Measurements from ENCODE around the gene ANXA8L1.
A peak's percentile ranks its signal among the peaks of the same experiment; 100 is the strongest.
"Not testable (repeated sequence)": the region's sequence is repeated elsewhere in the genome, so short reads cannot be mapped to it uniquely, and the experiment has no call there.

ANXA8L1 gene

DNA sequence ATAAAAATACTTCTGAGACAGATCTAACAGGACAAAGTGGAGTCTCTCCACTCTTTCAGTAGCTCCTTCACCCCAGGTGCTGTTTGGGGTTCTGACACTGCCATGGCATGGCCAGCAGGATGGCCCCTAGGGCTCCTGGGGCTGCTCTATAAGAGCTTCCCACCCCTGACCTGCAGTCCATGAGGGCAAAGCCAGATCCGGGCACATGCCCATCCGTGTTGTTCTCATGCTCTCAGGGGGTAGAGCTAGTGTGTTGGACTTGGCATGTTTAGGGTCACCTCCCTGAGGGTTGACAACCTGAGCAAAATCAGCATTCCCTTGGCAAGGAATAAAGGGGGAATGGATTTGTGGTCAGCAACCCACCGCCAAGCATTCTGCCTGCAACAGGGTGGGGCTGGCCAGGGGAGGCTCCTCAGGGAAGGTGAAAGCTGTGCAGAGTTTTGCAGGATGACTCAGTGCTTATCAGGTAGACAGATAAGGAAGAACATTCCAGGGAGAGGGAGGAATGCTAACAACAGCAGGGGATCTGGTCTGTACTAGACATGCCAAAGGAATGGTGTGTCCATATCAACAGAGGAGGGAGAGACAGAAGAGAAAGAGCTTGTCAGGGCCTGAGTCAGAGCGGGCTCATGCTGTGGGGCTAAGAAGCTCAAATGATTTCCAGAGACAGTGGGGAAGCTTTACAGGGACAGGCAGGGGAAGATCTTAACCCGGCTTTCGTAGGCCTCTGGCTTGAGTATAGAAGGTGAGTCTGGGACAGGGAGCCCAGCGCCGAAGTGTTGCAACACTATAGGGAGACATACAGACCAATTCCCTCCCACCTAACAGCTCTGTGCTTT, 21.1 kb downstream of the ANXA8L1 start:
- H3K27ac ChIP-seq (ENCODE audit: low read length); H3K4me3 ChIP-seq (ENCODE audit: low read length); H3K9me3 ChIP-seq (ENCODE audit: control insufficient read depth, insufficient read depth, low read length); DNase-seq (ENCODE audit: low read depth, low spot score); H3K4me1 ChIP-seq (ENCODE audit: control insufficient read depth, insufficient read depth, low read length); H3K36me3 ChIP-seq (ENCODE audit: control insufficient read depth, insufficient read depth, low read length); H3K27me3 ChIP-seq (ENCODE audit: control insufficient read depth, insufficient read depth, low read length): not testable (repeated sequence)
- no CpG with 5 or more reads among the region's 8 CpGs for WGBS (ENCODE audit: insufficient coverage, insufficient read length)

- H3K27ac ChIP-seq (ENCODE audit: low read length); H3K4me1 ChIP-seq (ENCODE audit: control insufficient read depth, insufficient read depth, low read length); H3K4me3 ChIP-seq (ENCODE audit: low read length); H3K9me3 ChIP-seq (ENCODE audit: control insufficient read depth, insufficient read depth, low read length); DNase-seq (ENCODE audit: low read depth, low spot score); H3K36me3 ChIP-seq (ENCODE audit: control insufficient read depth, insufficient read depth, low read length); H3K27me3 ChIP-seq (ENCODE audit: control insufficient read depth, insufficient read depth, low read length): not testable (repeated sequence)
- no CpG with 5 or more reads among the region's 14 CpGs for WGBS (ENCODE audit: insufficient coverage, insufficient read length)
These were observed 22.2 kb downstream of the ANXA8L1 start for GRCh38 chr10:46397767-46398166.

- H3K27me3 ChIP-seq (ENCODE audit: control insufficient read depth, insufficient read depth, low read length); H3K27ac ChIP-seq (ENCODE audit: low read length); H3K9me3 ChIP-seq (ENCODE audit: control insufficient read depth, insufficient read depth, low read length); H3K36me3 ChIP-seq (ENCODE audit: control insufficient read depth, insufficient read depth, low read length); DNase-seq (ENCODE audit: low read depth, low spot score); H3K4me1 ChIP-seq (ENCODE audit: control insufficient read depth, insufficient read depth, low read length): not testable (repeated sequence)
- peak overlapping the region; percentile 28; the same call in 1 of the 2 replicates for H3K4me3 ChIP-seq (ENCODE audit: low read length)
- WGBS (ENCODE audit: insufficient coverage, insufficient read length), result no CpG with 5 or more reads among the region's 35 CpGs
These were observed 22.8 kb downstream of the ANXA8L1 start for GRCh38 chr10:46398212-46398886.

DNA sequence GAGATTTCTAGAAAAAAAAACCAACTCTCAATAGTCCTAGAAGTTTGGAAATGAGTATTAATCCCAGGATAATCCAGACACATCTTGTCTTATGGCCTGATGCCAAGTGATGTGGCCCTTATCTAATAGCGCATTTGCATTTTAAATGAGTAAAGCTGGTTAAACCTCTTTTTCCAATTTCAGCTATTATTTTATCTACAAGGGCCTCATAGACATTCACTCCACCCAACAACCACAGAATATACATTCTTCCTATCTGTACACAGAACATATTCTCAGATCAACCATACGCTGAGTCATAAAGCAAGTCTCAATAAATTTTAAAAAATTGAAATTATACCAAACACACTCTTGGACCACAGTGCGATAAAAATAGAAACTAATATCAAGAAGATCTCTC, 34.0 kb downstream of the ANXA8L1 start:
- H3K36me3 ChIP-seq (ENCODE audit: control insufficient read depth, insufficient read depth, low read length); H3K4me3 ChIP-seq (ENCODE audit: low read length): not testable (repeated sequence)
- no CpG with 5 or more reads among the region's 3 CpGs for WGBS (ENCODE audit: insufficient coverage, insufficient read length)

GRCh38 chr10:46411123-46411522, 35.5 kb downstream of the ANXA8L1 start:
- H3K4me3 ChIP-seq (ENCODE audit: low read length); H3K27me3 ChIP-seq (ENCODE audit: control insufficient read depth, insufficient read depth, low read length); H3K36me3 ChIP-seq (ENCODE audit: control insufficient read depth, insufficient read depth, low read length); DNase-seq (ENCODE audit: low read depth, low spot score); H3K27ac ChIP-seq (ENCODE audit: low read length); H3K4me1 ChIP-seq (ENCODE audit: control insufficient read depth, insufficient read depth, low read length); H3K9me3 ChIP-seq (ENCODE audit: control insufficient read depth, insufficient read depth, low read length): not testable (repeated sequence)

More for the DNA sequence above, 34.0 kb downstream of the ANXA8L1 start:
- not testable (repeated sequence) for H3K4me1 ChIP-seq (ENCODE audit: control insufficient read depth, insufficient read depth, low read length); H3K27ac ChIP-seq (ENCODE audit: low read length); H3K27me3 ChIP-seq (ENCODE audit: control insufficient read depth, insufficient read depth, low read length); H3K9me3 ChIP-seq (ENCODE audit: control insufficient read depth, insufficient read depth, low read length); DNase-seq (ENCODE audit: low read depth, low spot score)

DNA sequence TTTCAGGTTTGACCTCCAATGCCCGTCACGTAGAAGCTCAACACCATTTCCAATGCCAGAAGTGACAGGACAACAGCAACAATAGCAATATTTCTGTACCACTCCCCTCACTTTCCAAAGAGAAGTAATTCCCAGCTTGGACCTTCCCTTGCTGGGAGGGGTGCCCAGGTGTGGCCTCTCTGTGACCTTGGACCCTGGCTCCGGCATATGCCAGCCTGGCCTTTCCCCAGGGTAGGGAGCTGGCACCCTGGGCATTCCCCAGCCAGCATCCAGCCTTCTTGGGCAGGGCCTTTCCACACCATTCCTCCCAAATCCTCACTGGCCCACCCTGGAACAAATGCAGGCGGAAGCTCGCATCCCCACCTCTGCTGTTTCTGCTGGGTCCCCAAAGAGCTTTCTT, 37.1 kb downstream of the ANXA8L1 start:
- H3K9me3 ChIP-seq (ENCODE audit: control insufficient read depth, insufficient read depth, low read length); H3K4me1 ChIP-seq (ENCODE audit: control insufficient read depth, insufficient read depth, low read length); H3K27me3 ChIP-seq (ENCODE audit: control insufficient read depth, insufficient read depth, low read length); H3K36me3 ChIP-seq (ENCODE audit: control insufficient read depth, insufficient read depth, low read length); H3K27ac ChIP-seq (ENCODE audit: low read length); H3K4me3 ChIP-seq (ENCODE audit: low read length); DNase-seq (ENCODE audit: low read depth, low spot score): not testable (repeated sequence)
- WGBS (ENCODE audit: insufficient coverage, insufficient read length), result no CpG with 5 or more reads among the region's 5 CpGs

- H3K36me3 ChIP-seq (ENCODE audit: control insufficient read depth, insufficient read depth, low read length); H3K9me3 ChIP-seq (ENCODE audit: control insufficient read depth, insufficient read depth, low read length); H3K4me1 ChIP-seq (ENCODE audit: control insufficient read depth, insufficient read depth, low read length); H3K27ac ChIP-seq (ENCODE audit: low read length); H3K4me3 ChIP-seq (ENCODE audit: low read length); H3K27me3 ChIP-seq (ENCODE audit: control insufficient read depth, insufficient read depth, low read length); DNase-seq (ENCODE audit: low read depth, low spot score): not testable (repeated sequence)
- no CpG with 5 or more reads among the region's 6 CpGs for WGBS (ENCODE audit: insufficient coverage, insufficient read length)
These were observed 39.7 kb downstream of the ANXA8L1 start for GRCh38 chr10:46415291-46415690.

- DNase-seq (ENCODE audit: low read depth, low spot score); H3K27me3 ChIP-seq (ENCODE audit: control insufficient read depth, insufficient read depth, low read length): not testable (repeated sequence)
- WGBS (ENCODE audit: insufficient coverage, insufficient read length), result no CpG with 5 or more reads among the region's 7 CpGs
These were observed 42.7 kb downstream of the ANXA8L1 start for GRCh38 chr10:46418283-46418682.

DNA sequence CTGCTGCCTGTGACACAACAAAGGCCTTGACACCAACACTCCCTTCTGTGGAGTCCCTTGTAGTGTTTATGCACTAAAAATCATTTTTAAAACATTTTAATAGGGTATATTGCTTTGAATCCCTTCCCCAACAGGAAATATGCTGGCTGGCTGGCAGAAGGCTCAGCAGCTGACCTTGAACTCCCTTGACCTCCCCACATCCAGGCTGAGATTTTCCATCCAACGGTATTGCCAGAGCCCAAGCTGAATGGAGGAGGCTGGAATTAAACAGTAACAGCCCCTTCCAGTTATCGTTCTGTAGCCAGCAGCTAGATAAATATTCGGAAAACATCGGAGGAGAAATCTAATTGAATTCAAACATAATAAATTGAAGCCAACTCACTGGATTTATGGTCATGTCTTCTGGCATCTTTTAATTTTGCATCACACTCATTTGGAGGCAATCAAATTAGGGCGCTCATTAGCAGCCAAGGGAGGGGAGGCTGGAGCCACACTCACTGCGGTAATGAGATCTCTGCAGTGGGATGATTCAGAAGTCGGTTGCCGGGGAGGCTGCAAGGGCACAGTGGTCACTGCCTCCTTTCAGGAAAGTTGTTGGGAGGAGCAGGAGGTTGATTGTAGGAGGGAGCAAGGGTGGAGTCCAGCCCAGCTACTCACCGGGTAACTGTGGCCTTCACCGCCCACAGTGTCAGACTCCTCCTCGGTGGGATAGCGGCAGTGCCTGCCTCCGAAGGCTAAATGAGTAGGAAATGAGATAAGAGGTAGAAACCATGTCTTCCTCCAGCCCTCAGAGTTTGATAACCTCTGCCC, 44.2 kb downstream of the ANXA8L1 start:
- DNase-seq (ENCODE audit: low read depth, low spot score); H3K36me3 ChIP-seq (ENCODE audit: control insufficient read depth, insufficient read depth, low read length); H3K27ac ChIP-seq (ENCODE audit: low read length); H3K4me1 ChIP-seq (ENCODE audit: control insufficient read depth, insufficient read depth, low read length); H3K4me3 ChIP-seq (ENCODE audit: low read length); H3K9me3 ChIP-seq (ENCODE audit: control insufficient read depth, insufficient read depth, low read length); H3K27me3 ChIP-seq (ENCODE audit: control insufficient read depth, insufficient read depth, low read length): not testable (repeated sequence)
- no CpG with 5 or more reads among the region's 13 CpGs for WGBS (ENCODE audit: insufficient coverage, insufficient read length)

More at GRCh38 chr10:46418283-46418682, 42.7 kb downstream of the ANXA8L1 start:
- H3K4me1 ChIP-seq (ENCODE audit: control insufficient read depth, insufficient read depth, low read length); H3K27ac ChIP-seq (ENCODE audit: low read length); H3K9me3 ChIP-seq (ENCODE audit: control insufficient read depth, insufficient read depth, low read length); H3K36me3 ChIP-seq (ENCODE audit: control insufficient read depth, insufficient read depth, low read length); H3K4me3 ChIP-seq (ENCODE audit: low read length): not testable (repeated sequence)

DNA sequence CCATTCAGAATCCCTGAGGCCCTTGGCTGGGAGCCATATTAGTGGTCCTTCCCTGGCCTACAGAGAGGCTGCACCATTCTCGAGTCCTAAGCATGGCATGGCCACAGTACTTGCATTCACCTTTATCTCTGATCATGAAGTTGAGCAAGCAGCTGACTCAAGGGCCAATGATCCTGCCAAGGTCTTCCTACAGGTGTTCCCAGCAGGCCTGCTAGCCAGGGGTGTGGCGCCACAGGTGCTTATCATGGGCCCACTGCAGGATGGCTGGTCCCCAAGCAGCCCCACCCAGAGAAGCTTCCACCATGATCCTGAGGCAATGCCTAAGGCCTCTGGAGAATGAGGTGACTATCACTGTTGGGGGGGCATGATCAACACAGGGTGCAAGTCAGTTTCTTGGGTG, 48.0 kb downstream of the ANXA8L1 start:
- H3K4me1 ChIP-seq (ENCODE audit: control insufficient read depth, insufficient read depth, low read length); H3K36me3 ChIP-seq (ENCODE audit: control insufficient read depth, insufficient read depth, low read length); H3K27ac ChIP-seq (ENCODE audit: low read length); DNase-seq (ENCODE audit: low read depth, low spot score); H3K9me3 ChIP-seq (ENCODE audit: control insufficient read depth, insufficient read depth, low read length); H3K27me3 ChIP-seq (ENCODE audit: control insufficient read depth, insufficient read depth, low read length); H3K4me3 ChIP-seq (ENCODE audit: low read length): not testable (repeated sequence)
- WGBS (ENCODE audit: insufficient coverage, insufficient read length), result no CpG with 5 or more reads among the region's 2 CpGs
